ENCODE data around the gene NDC80.
A peak's percentile ranks its signal among the peaks of the same experiment; 100 is the strongest.
"Not testable (repeated sequence)": the region's sequence is repeated elsewhere in the genome, so short reads cannot be mapped to it uniquely, and the experiment has no call there.

The NDC80 gene

GRCh38 chr18:2655954-2656236 lies 84.5 kb downstream of the NDC80 start:
- peak overlapping the region; percentile 93 for H3K27ac ChIP-seq
- TF ChIP-seq CTCF (conservative IDR thresholded peaks at IDR 0.05) = no peak

GRCh38 chr18:2656237-2656980 lies 85.1 kb downstream of the NDC80 start:
- peak overlapping the region; percentile 93 for H3K27ac ChIP-seq
- no peak for TF ChIP-seq CTCF (conservative IDR thresholded peaks at IDR 0.05)

GRCh38 chr18:2656981-2657512 lies 85.7 kb downstream of the NDC80 start:
- no peak for TF ChIP-seq CTCF (conservative IDR thresholded peaks at IDR 0.05)
- H3K27ac ChIP-seq = peak overlapping the region; percentile 93

- no peak for TF ChIP-seq CTCF (conservative IDR thresholded peaks at IDR 0.05)
- peak overlapping the region; percentile 93 for H3K27ac ChIP-seq
Observed at GRCh38 chr18:2657788-2658458, 86.6 kb downstream of the NDC80 start.

GRCh38 chr18:2660849-2661248 lies 89.5 kb downstream of the NDC80 start:
- H3K27ac ChIP-seq = not testable (repeated sequence)

GRCh38 chr18:2662288-2662687 lies 90.9 kb downstream of the NDC80 start:
- H3K27ac ChIP-seq = not testable (repeated sequence)

GRCh38 chr18:2662990-2663389 lies 91.6 kb downstream of the NDC80 start:
- no peak overlapping the region for H3K27ac ChIP-seq
- no peak for TF ChIP-seq CTCF (conservative IDR thresholded peaks at IDR 0.05)

All from VCaP (cell line).